IgD-negative memory B cell (primary cell): ENCODE results near the gene CASP9. TPM values are rescaled to one million over a fixed set of nuclear protein-coding genes. Genes with fewer than 3 reads are reported as not detected.
"Not testable (repeated sequence)": the region's sequence is repeated elsewhere in the genome, so short reads cannot be mapped to it uniquely, and the experiment has no call there.

Source experiments
- H3K27ac Mint-ChIP-seq, 3 donors: one replicate each; pipeline ENCODE4 v1.8.0; 2020 to 2022; ENCODE audit warnings: mild to moderate bottlenecking in 3 of 3, mixed read lengths in 3 of 3, moderate library complexity in 1 of 3
- H3K27me3 Mint-ChIP-seq: one replicate; pipeline ENCODE4 v1.8.0; 2021; ENCODE audit warnings: mixed read lengths
- H3K36me3 Mint-ChIP-seq: one replicate; pipeline ENCODE4 v1.8.0; 2020; ENCODE audit warnings: mild to moderate bottlenecking, mixed read lengths
- H3K4me1 Mint-ChIP-seq, 3 donors: one replicate each; pipeline ENCODE4 v1.8.0; 2020 to 2022; ENCODE audit warnings: mixed read lengths in 3 of 3, mild to moderate bottlenecking in 1 of 3
- H3K4me3 Mint-ChIP-seq, 4 donors: one replicate each; pipeline ENCODE4 v1.8.0; 2020 to 2022; ENCODE audit warnings: mild to moderate bottlenecking in 4 of 4, mixed read lengths in 4 of 4, moderate library complexity in 3 of 4
- H3K9me3 Mint-ChIP-seq, 3 donors: one replicate each; pipeline ENCODE4 v1.8.0; 2020 to 2021; ENCODE audit warnings: mixed read lengths in 3 of 3, mild to moderate bottlenecking in 1 of 3
- polyA plus RNA-seq: library from polyadenylated mRNA; unstranded; fragments of 300-500 nt; fragmentation: Illumina TruSeq; gene quantifications from one replicate; pipeline ENCODE4 v1.2.3, GENCODE V29; 2021

Gene CASP9
- polyA plus RNA-seq, 1 donor from 2014 or later: 16.9 TPM

GRCh38 chr1:15493869-15494390 lies 30.1 kb downstream of the CASP9 start:
- Mint-ChIP-seq H3K4me1 (no peaks in the 10 kb centered on the region), H3K4me3 (no peak overlapping the region), H3K27ac (no peak overlapping the region), H3K27me3 (no peaks in the 10 kb centered on the region), H3K9me3 (no peaks in the 10 kb centered on the region), H3K36me3 (peaks cover 12% of the 10 kb centered on the region)

DNA sequence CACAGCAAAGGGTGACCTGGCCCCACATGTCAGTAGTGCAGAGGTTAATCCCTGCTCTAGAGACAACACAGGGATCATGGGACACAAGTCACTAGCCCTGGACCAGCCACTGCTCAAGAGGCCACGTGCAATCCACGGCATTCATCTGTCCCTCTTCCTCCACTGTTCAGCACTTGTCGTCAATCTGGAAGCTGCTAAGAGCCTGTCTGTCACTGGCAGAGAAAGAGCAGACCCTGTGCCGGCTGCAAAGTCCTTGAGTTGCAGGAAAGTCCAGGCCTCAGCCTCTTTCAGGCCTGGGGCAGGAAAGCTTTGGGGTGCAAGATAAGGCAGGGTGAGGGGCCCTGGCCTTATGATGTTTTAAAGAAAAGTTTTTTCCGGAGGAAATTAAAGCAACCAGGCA lies 31.4 kb downstream of the CASP9 start:
- no peaks in the 10 kb centered on the region for H3K27me3 Mint-ChIP-seq
- no peak overlapping the region for H3K4me3 Mint-ChIP-seq
- H3K36me3 Mint-ChIP-seq: peaks cover 9% of the 10 kb centered on the region
- H3K9me3 Mint-ChIP-seq: no peaks in the 10 kb centered on the region
- no peak overlapping the region for H3K27ac Mint-ChIP-seq
- H3K4me1 Mint-ChIP-seq: no peaks in the 10 kb centered on the region

- H3K4me1 Mint-ChIP-seq, H3K27me3 Mint-ChIP-seq, H3K9me3 Mint-ChIP-seq, H3K4me3 Mint-ChIP-seq, H3K27ac Mint-ChIP-seq: not testable (repeated sequence)
- peaks cover 15% of the 10 kb centered on the region for H3K36me3 Mint-ChIP-seq
These were observed 33.0 kb downstream of the CASP9 start for GRCh38 chr1:15491010-15491409.

DNA sequence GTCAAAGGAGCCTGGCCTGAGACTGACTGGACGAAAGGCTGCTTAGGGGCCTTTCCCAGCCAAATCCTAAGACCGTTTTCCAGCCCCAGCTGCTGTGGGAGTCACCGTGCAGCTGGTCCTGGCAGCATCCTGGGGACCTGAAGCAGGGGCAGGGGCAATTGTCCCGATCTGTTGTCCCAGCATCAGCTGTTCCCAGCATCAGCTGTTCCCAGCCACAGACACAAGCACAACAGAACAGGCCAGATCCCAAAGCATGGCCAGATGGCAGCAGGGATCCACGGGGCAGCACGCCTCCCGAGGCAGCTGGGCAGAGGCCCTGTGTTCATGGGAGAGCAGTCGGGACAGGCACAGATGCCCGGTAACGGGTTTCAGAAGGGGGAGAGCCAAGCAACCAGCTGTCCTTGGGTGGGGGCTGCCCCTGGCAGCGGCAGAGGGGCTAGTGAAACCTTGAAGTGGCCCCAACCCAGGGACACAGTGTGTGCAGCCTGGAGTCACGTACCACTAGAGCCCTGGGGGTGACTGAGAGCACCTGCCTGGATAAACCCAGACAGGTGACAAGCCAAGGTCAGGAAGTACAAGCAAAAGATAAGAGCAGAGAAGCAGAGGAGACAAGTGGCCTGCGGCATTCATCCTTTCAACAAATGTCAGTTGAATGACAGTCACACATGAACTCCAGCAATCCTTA lies 34.8 kb downstream of the CASP9 start:
- Mint-ChIP-seq H3K9me3 (no peaks in the 10 kb centered on the region), H3K27ac (no peak overlapping the region), H3K4me3 (no peak overlapping the region), H3K4me1 (no peaks in the 10 kb centered on the region), H3K36me3 (peaks cover 14% of the 10 kb centered on the region), H3K27me3 (no peaks in the 10 kb centered on the region)

DNA sequence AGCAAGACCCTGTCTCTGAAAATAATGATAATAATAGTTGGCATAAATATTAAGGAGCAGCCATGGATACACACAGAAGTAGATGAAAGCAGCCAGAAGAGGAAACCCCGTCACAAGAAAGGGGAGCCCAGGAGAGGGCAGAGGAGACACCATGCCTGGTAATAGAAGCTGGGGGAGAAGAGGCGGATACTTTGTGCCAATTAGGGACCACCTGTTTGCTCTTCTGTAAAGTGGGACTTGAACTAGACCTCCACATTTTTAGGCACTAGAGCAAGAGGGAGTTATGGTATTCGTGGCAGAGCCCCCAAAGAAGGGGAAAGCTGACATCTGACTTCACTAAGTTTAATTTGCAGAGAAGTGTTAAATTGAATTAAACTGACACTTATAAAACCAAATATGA lies 35.6 kb downstream of the CASP9 start:
- no peaks in the 10 kb centered on the region for H3K27me3 Mint-ChIP-seq
- H3K4me1 Mint-ChIP-seq: no peaks in the 10 kb centered on the region
- no peak overlapping the region for H3K4me3 Mint-ChIP-seq
- no peaks in the 10 kb centered on the region for H3K9me3 Mint-ChIP-seq
- no peak overlapping the region for H3K27ac Mint-ChIP-seq
- H3K36me3 Mint-ChIP-seq: peaks cover 14% of the 10 kb centered on the region

DNA sequence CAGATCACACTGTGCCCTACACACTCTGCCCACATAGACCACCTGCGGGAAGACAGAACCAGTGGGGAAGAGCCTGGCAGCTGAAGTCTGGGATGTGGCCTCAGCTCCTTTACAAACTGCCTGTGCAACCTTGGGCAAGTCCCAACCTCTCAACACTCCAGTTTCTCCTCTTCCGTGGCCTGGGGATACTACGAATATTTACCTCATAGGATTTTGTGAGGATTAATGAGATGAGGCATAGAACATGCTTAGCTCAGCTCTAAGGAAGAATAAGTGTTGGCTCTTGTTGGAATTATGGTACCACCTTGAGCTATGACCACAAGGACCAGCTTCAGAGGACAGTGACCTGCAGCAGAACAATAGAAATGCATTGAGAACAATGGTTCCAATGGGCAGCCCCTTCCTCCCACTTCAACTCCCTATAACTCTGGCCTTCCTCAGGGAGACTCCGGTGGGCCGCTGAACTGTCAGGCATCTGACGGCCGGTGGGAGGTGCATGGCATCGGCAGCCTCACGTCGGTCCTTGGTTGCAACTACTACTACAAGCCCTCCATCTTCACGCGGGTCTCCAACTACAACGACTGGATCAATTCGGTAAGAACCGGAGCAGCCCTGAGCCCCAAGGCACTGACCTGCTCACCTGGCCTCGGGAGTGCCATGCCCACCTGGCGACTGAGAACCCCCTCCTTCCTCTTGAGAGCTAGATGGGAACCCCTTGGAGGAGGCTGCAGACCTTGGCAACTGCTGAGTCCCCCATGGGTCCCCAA lies 37.0 kb downstream of the CASP9 start:
- Mint-ChIP-seq H3K36me3 (peaks cover 14% of the 10 kb centered on the region), H3K27ac (peak overlapping the region in 1 of 3 donors; percentile 67)
- not testable (repeated sequence) for H3K27me3 Mint-ChIP-seq, H3K4me3 Mint-ChIP-seq, H3K9me3 Mint-ChIP-seq, H3K4me1 Mint-ChIP-seq

GRCh38 chr1:15485636-15486035 lies 38.4 kb downstream of the CASP9 start:
- H3K36me3 Mint-ChIP-seq: peaks cover 14% of the 10 kb centered on the region
- H3K4me1 Mint-ChIP-seq: no peaks in the 10 kb centered on the region
- H3K4me3 Mint-ChIP-seq: no peak overlapping the region
- H3K27me3 Mint-ChIP-seq: no peaks in the 10 kb centered on the region
- H3K9me3 Mint-ChIP-seq: no peaks in the 10 kb centered on the region
- H3K27ac Mint-ChIP-seq: no peak overlapping the region

- Mint-ChIP-seq H3K36me3 (peaks cover 11% of the 10 kb centered on the region), H3K27ac (peak overlapping the region in 1 of 3 donors; percentile 47)
- H3K4me1 Mint-ChIP-seq, H3K4me3 Mint-ChIP-seq, H3K9me3 Mint-ChIP-seq, H3K27me3 Mint-ChIP-seq: not testable (repeated sequence)
These were observed 39.6 kb downstream of the CASP9 start for GRCh38 chr1:15484443-15484842.

DNA sequence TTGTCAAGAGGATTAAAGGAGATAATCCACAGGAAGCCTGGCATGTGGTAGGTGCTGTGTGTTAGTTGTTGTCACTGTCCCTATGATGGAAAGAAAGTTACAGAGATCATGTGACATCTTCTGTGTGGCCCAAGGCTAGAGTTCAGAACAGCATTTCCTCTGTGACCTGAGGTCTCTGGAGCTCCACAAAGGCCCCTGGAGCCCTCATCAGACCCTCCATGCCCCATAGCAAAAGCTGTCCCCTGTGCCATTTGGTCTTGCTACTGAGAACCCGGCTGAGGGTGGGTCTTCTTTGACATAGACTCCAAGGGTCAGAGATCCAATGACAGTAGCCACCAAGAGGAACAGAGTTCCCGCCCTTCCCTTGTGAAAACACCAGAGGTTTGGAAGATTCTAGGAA lies 40.0 kb downstream of the CASP9 start:
- H3K27ac Mint-ChIP-seq: no peak overlapping the region
- H3K4me3 Mint-ChIP-seq: no peak overlapping the region
- H3K4me1 Mint-ChIP-seq: no peaks in the 10 kb centered on the region
- no peaks in the 10 kb centered on the region for H3K27me3 Mint-ChIP-seq
- peaks cover 11% of the 10 kb centered on the region for H3K36me3 Mint-ChIP-seq
- H3K9me3 Mint-ChIP-seq: no peaks in the 10 kb centered on the region

GRCh38 chr1:15482983-15483543 lies 41.0 kb downstream of the CASP9 start:
- not testable (repeated sequence) for H3K36me3 Mint-ChIP-seq, H3K4me3 Mint-ChIP-seq, H3K4me1 Mint-ChIP-seq, H3K27me3 Mint-ChIP-seq, H3K9me3 Mint-ChIP-seq, H3K27ac Mint-ChIP-seq

GRCh38 chr1:15482455-15482854 lies 41.6 kb downstream of the CASP9 start:
- H3K36me3 Mint-ChIP-seq, H3K9me3 Mint-ChIP-seq, H3K27ac Mint-ChIP-seq, H3K4me3 Mint-ChIP-seq, H3K4me1 Mint-ChIP-seq, H3K27me3 Mint-ChIP-seq: not testable (repeated sequence)

DNA sequence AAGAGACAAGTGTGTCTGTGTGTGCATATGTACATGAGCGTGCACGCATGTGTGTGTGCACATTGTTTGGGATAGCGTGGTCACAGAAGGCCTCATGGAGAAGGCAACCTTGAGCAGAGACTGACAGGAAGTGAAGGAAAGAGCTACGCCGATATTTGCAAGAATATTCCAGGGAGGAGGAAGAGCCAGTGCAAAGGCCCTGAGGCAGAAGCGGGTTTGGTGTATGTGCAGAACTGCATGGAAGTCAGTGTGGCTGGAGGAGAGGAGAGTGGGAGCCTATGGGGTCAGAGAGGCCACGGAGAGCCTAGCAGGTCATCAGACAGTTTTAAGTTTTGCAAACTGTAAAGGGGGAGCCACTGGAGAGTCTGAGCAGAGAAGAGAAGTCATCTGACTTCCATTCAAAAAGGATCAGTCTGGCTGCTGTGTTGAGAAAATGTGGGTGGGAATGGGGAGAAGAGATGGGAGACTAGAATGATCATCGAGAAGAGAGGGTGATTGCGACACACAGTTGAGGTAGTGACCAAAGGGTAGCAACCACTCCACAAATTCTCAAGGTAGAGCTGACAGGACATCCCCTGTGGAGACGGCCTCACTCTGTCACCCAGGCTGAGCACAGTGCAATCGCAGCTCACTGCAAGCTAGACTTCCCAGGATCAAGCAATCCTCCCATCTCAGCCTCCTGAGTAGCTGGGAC lies 44.2 kb downstream of the CASP9 start:
- H3K36me3 Mint-ChIP-seq: peaks cover 2% of the 10 kb centered on the region
- no peaks in the 10 kb centered on the region for H3K27me3 Mint-ChIP-seq
- H3K4me3 Mint-ChIP-seq: no peak overlapping the region
- H3K9me3 Mint-ChIP-seq: no peaks in the 10 kb centered on the region
- H3K4me1 Mint-ChIP-seq: no peaks in the 10 kb centered on the region
- H3K27ac Mint-ChIP-seq: no peak overlapping the region

DNA sequence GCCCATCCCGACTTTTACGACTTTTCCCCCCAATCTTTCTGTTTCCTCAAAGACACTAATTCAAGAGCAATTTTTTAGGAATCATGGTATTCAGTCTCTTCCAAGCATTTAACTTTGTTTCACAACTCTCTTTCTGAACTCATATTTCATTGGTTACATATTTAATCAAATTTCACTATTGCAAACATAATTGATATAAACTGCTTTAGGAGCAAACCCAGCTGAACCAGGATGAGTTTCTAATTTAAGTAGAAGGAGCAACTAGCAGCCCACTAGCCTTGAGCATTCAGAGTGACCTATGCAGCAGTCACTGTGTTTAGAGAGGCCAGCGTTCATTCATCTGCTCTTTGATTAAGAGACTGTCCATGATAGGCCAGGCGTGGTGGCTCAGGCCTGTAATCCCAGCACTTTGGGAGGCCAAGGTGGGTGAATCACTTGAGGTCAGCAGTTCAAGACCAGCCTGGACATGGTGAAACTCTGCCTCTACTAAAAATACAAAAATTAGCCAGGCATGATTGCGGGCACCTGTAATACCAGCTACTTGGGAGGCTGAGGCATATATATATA lies 46.3 kb downstream of the CASP9 start:
- Mint-ChIP-seq H3K36me3 (no peaks in the 10 kb centered on the region), H3K4me1 (no peaks in the 10 kb centered on the region), H3K27ac (no peak overlapping the region), H3K9me3 (no peaks in the 10 kb centered on the region), H3K4me3 (no peak overlapping the region), H3K27me3 (no peaks in the 10 kb centered on the region)

DNA sequence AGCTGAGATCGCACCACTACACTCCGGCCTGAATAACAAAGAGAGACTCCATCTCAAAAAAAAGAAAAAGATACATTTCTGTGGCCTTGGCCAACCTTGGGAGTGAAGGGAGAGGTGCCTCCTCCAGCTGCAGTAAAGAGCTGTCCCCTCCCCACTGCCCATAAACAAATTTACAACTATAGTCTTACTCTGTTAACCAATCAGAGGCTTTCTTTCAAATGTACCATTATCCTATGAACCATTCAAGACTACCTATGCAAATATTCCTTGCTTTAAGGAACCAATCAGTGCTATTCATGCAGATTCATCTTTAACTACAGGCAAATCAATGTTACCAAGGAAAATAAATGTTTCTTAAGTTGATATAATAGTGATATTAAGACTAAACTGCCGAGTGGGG lies 47.1 kb downstream of the CASP9 start:
- Mint-ChIP-seq H3K9me3 (no peaks in the 10 kb centered on the region), H3K4me3 (no peak overlapping the region), H3K36me3 (no peaks in the 10 kb centered on the region), H3K27ac (no peak overlapping the region), H3K27me3 (no peaks in the 10 kb centered on the region), H3K4me1 (no peaks in the 10 kb centered on the region)

DNA sequence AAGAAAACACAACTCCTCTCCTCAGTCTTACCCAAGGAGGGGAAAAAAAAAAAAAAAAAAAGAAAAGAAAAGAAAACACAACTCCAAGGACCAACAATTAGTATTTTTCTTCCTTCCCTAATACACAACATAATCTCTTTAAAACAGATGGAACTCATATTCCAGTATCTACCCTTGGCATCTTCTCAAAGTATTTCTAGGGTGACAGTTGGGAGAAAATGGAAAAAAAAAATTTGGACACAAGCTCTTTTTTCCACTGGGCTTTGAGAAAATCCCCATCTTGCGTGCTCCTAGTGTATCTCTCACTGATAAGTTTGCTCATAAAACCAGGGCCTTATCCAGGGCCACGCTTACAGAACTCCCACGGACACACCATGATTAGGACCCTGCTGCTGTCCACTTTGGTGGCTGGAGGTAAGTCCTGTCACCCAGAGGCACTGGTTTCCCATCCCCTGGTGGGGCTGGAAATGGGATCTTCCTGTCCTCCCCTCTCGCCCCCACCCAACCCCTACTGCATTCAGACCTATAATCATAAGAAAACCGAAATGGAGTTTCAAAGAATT lies 48.2 kb downstream of the CASP9 start, which contains the start of gene CELA2B:
Gene CELA2B, plus strand, starts transcription at position 353 of the 563 bp plus-strand sequence. Its CDS starts 22 bp downstream, at position 375.
- H3K36me3 Mint-ChIP-seq: no peaks in the 10 kb centered on the region
- H3K27ac Mint-ChIP-seq: no peak within 1 kb of the TSS
- no peaks in the 10 kb centered on the region for H3K4me1 Mint-ChIP-seq
- no peak within 1 kb of the TSS for H3K4me3 Mint-ChIP-seq
- no peaks in the 10 kb centered on the region for H3K27me3 Mint-ChIP-seq
- no peaks in the 10 kb centered on the region for H3K9me3 Mint-ChIP-seq
